GM19238 (cell line): ENCODE measurements around the gene MIPOL1.
"Not testable (repeated sequence)": the region's sequence is repeated elsewhere in the genome, so short reads cannot be mapped to it uniquely, and the experiment has no call there.

Source experiments
- DNase-seq: peaks from one replicate; pipeline ENCODE4 v3.0.0; 2011; ENCODE audit warnings: low spot score; ENCODE audit not compliant: insufficient read length

Gene MIPOL1

DNA sequence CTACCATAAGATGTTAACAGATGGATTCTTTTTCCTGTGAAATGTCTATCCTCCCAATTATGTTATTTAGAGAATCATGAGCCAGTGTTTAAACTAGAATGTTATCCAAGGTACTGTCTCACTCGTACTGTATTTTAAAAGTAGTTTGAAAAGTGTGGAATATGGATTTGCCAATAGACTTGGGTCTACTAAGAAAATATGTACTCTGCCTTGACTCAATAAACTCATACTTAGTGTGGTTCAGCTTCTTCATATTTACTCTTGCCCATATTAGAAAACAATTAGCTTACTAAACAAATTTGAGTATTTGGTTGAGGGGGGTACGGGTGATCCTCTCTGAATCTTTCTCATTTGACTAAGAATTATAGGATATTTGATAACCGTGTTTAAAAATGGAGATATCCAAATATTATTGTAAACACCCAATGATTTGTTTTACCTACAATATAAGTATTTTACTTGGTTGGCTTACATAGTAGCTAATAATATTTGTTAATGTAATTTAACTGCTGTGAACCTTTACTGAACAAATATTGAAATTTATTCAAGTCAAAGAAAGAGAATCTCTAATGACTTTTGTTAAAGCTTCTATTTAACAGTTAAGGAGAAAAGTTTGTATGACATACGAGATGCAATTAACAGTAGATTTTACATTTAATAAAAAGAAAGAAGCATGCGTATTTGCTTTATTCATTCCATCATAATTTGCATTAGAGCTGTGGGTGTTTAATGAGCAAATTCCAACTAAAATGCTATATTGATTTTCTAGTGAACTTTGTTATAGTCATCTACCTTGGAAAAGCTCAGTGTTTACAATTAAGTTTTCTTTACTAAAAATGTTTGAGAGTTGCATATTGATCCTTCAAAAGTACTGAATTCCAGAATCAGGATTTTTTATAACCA, 81.2 kb downstream of the MIPOL1 start:
- no peak for DNase-seq

GRCh38 chr14:37279818-37280217, 82.1 kb downstream of the MIPOL1 start:
- DNase-seq = no peak

- DNase-seq = no peak
Measured at GRCh38 chr14:37284760-37285159, 87.0 kb downstream of the MIPOL1 start.

DNA sequence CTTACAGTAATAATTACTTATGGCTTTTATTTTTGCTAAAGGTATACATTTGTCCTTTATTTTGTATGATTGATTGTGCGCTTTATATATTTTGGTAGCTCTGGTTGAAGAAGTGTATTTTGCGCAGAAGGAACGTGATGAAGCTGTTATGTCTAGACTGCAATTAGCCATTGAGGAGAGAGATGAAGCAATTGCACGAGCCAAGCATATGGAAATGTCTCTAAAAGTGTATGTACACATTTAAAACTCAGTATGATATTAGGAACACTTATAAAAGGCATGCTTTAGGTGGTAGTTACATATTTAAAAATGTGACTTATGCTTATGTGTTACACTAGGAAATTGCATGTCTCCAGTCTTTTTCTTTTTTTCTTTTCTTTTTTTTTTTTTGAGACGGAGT, 87.5 kb downstream of the MIPOL1 start:
- DNase-seq = no peak

- DNase-seq = no peak
Measured at GRCh38 chr14:37289688-37290087, 92.0 kb downstream of the MIPOL1 start.

DNA sequence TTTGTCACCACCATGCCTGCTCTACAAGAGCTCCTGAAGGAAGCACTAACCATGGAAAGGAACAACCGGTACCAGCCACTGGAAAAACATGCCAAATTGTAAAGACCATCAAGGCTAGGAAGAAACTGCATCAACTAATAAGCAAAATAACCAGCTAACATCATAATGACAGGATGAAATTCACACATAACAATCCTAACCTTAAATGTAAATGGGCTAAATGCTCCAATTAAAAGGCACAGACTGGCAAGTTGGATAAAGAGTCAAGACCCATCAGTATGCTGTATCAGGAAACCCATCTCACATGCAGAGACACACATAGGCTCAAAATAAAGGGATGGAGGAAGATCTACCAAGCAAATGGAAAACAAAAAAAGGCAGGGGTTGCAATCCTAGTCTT, 97.5 kb downstream of the MIPOL1 start:
- DNase-seq = not testable (repeated sequence)

DNA sequence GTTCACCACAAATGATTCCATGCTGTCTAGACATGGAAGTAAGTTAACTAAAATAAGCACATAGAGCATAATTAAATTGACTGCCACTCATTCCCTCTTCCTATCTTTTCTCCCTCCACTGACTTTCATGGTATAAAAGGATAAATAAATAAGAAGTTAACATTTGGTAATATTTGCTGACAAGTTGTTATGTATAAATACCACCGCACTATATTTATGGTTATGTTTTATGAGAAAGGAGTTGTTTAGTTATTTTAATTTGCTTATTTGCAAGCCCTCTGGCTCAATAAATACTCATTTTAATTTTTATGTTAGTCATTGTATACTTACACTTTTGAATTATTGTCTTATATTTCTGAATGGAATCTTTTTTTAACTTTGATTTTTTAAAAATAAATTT, 113.5 kb downstream of the MIPOL1 start:
- DNase-seq = no peak

- no peak for DNase-seq
Measured at GRCh38 chr14:37318938-37319337, 121.2 kb downstream of the MIPOL1 start.

DNA sequence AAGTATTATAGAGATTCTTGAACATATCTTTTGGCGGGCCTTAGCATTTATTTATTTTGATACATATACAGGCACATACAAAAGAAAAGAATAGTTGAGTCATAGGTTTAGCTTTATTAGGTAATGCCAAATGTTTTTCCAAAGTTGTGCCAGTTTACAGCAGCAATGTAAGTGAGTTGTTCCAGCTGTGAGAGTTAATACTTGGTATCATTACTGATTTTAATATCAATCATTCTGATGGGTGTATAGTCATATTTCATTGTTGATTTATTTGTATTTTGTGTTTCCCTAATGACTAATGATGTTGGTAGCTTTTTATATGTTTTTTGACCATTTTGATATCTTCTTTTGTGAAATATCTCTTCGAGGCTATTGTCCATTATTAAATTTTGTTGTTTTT, 122.4 kb downstream of the MIPOL1 start:
- DNase-seq = no peak

DNA sequence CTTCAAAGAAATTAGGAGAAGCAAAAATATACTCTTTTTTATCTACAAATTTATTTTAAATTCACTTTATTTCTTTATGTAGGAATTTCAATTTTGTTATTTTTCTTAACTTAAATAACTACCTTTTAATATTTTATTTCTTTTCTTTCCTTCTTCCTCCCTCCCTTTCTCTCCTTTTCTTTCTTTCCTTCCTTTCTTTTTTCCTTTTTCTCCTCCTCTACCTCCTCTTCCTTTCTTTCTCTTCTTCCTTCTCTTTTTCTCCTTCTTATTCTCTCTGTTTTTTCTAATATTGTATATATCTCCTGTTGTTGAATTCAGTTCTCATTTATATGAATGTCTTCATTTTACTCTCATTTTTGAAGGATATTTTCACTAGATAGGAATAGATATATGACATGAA, 127.6 kb downstream of the MIPOL1 start:
- DNase-seq = no peak

DNA sequence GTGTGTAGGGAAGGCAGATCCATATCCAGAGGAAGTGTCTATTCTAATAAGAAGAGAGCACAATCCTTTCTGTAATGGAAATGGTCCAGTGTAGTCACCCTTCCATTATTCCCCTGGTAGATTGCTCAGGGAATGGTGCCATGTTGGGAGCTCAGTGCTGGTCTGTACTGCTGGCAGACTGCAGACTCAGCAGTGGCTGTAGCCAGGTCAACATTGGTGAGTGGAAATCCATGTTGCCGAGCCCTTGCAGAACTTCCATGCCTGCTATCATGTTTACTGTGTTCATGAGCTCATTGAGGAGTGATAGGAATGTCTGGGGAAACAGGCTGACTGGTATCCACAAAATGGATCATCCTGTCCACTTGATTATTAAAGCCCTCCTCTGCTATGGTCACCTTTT, 128.7 kb downstream of the MIPOL1 start:
- no peak for DNase-seq

- not testable (repeated sequence) for DNase-seq
Measured at GRCh38 chr14:37327933-37328332, 130.2 kb downstream of the MIPOL1 start.

GRCh38 chr14:37328673-37329072, 130.9 kb downstream of the MIPOL1 start:
- no peak for DNase-seq

DNA sequence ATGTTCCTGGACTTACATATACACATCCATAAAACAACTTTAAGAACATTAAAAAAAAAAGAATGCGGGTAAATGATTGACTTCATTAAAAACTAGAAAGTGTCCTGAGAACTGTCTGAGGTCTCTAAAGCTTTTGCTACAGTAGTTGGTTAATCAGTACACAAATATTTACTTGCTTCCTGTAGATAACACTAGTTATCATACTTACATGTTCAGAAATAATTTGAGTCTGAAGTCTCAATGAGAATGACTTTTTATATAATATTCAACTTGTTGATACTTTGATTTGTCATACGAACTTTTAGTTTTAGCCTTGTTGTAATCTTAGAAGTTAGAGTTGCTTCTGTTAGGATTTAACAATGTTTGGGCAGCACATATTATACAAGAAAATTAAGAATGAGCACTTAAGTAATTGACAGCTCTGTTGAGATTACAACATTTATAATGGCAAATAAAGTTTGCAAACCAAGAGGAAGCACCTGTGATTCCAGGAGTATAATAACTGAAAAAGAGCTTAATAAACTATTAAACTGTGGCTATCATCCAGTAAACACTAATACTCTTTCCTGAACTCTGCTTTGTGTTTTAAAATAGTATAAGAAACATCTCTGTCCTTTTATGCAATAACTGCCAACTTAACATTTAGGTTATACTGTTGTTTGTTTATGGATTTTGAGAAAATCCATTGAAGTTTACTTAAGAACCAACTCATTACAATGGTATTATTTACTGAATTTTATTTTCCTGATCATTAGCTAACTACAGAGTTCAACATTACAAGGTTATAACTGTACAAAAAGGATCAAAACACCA, 131.7 kb downstream of the MIPOL1 start:
- DNase-seq = no peak

GRCh38 chr14:37330910-37331309, 133.2 kb downstream of the MIPOL1 start:
- no peak for DNase-seq

GRCh38 chr14:37340353-37340752, 142.6 kb downstream of the MIPOL1 start:
- DNase-seq = no peak

GRCh38 chr14:37343307-37344094, 145.8 kb downstream of the MIPOL1 start:
- DNase-seq = no peak

- no peak for DNase-seq
Measured at GRCh38 chr14:37363661-37364060, 165.9 kb downstream of the MIPOL1 start.

DNA sequence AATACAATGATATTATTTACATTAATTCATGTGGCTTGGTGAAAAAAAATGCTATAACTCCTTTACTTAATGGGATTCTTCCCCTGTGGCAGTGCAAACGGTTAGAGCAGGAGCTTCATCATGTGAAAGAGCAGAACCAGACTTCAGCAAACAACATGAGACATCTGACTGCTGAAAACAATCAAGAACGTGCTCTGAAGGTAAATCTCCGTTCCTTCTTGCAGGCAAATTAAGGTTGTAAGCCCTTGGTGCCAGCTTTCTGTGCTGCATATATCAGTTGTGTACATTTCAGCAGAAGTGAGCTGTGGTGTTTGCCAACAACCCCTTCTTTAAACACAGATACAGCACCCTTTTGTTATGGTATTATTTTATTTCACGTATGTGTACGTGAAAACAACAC, 171.7 kb downstream of the MIPOL1 start:
- DNase-seq = no peak

DNA sequence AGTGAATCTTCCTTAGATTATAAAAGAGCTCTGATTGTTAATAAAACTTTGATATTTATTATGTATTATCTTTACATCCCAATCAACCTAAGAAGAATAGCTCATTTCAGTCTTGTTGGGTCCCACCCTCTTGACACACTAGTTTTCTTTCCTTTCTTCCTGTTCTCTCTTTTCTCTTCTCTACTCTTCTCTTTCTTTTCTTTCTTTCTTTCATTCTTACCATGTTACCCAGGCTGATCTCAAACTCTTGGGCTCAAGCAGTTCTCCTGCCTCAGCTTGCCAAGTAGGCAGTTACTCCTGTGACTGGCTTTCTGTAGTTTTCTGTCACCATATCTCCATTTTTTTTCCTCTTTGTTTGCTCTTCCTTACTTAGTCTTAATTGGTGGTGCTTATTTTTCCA, 177.8 kb downstream of the MIPOL1 start:
- DNase-seq = no peak

DNA sequence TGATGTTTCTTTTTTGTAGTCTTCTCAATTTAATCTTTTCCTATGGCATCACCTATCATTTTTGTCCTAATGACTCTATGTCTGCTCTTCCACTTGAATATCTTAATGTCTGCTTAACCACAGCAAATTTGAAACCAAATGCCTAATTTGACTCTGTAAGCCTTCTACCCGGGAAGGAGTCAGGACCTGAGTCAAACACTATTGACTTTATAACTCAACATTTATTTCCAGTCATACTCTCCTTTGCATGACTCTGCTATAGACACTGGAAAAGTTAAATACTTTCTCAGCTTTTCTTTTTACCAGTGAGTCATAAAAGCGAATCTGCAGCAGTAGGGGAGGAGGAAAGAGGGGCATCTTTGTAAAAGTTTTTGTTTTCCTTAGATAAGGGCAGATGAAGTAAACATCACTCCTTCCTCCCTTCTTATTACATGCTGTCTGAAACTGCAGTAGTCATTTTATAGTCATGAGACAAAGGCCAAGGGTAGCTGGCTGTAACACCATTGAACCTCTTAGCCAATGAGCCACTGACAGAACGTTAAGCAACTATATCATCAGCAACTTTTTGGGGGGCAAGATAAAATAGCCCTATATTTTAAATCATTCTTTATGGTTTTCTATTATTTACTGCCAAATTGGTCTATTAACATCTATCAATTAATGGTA, 179.3 kb downstream of the MIPOL1 start:
- DNase-seq = no peak
